ENCODE results near the gene LHFPL2. TPM values are rescaled to one million over a fixed set of nuclear protein-coding genes. Genes with fewer than 3 reads are reported as not detected.

The LHFPL2 gene
- total and polyA plus RNA-seq, 2 of the 4 experiments (the other 2 are of a cell fraction) = 6.5 to 11.3 TPM

- intact Hi-C loops (cut with micrococcal nuclease) = no loop called here
- Histone ChIP-seq H4K5ac (ENCODE audit: low read depth, low read length) (peak overlapping the region; percentile 21; the same call in 1 of the 2 replicates), H3K9me1 (ENCODE audit: insufficient read depth, low read length) (peaks cover 22% of the 10 kb centered on the region), H3K4me3 (ENCODE audit: insufficient read depth, low read depth, low read length) (no peak overlapping the region), H3K4me1 (ENCODE audit: control insufficient read depth, insufficient read depth, low read length) (peaks cover 38% of the 10 kb centered on the region), H2BK15ac (ENCODE audit: low read depth, low read length) (no peak overlapping the region), H3K79me1 (ENCODE audit: low read depth in 1 of 2, low read length in 2 of 2) (peaks cover 29 to 64% of the 10 kb centered on the region in 2 experiments), H3K4ac (ENCODE audit: low read depth, low read length) (no peak overlapping the region), H2BK5ac (ENCODE audit: low read depth, low read length, poor library complexity, severe bottlenecking) (no peak overlapping the region), H2AK9ac (replicated peaks; ENCODE audit: low read depth, low read length, poor library complexity) (no peak overlapping the region), H2AK5ac (ENCODE audit: low read depth, low read length) (no peak overlapping the region), H3K9me3 (ENCODE audit: control insufficient read depth, insufficient read depth, low read length) (no peaks in the 10 kb centered on the region), H3K27me3 (ENCODE audit: control insufficient read depth, insufficient read depth, low read length) (no peaks in the 10 kb centered on the region), H2AFZ (replicated peaks; ENCODE audit: low read length, poor library complexity) (no peak overlapping the region), H3K18ac (ENCODE audit: low read depth, low read length) (peak overlapping the region; percentile 14; the same call in 1 of the 2 replicates), H3K36me3 (ENCODE audit: control insufficient read depth, insufficient read depth, low read length) (peaks cover 4% of the 10 kb centered on the region; the same call in 1 of the 2 replicates), H3K9ac (ENCODE audit: low read depth, low read length) (no peak overlapping the region), H4K8ac (ENCODE audit: low read depth in 2 of 2, low read length in 2 of 2) (no peak overlapping the region; a peak in 1 of 4 replicates), H3K14ac (replicated peaks; ENCODE audit: low read depth, low read length) (no peak overlapping the region), H2BK20ac (ENCODE audit: low read depth, low read length) (no peak overlapping the region), H4K91ac (ENCODE audit: insufficient read depth, low read depth, low read length) (no peak overlapping the region), H3K56ac (ENCODE audit: extremely low read depth, insufficient read depth, low read length) (no peak overlapping the region), H2BK120ac (ENCODE audit: low read depth, low read length) (no peak overlapping the region), H3K27ac (ENCODE audit: insufficient read depth, low read length) (no peak overlapping the region), H3K23ac (ENCODE audit: low read depth, low read length) (no peak overlapping the region), H4K20me1 (ENCODE audit: insufficient read depth, low read length) (peaks cover 9% of the 10 kb centered on the region; the same call in 1 of the 2 replicates), H3K4me2 (ENCODE audit: low read depth, low read length) (no peak overlapping the region)
- no peak for ATAC-seq (ENCODE audit: low read depth)
- ChIA-PET CTCF (interaction anchor here (0.6 kb wide), 1 partner anchor 376 kb away, joined by 3 read pairs; no protein-coding TSS in a partner anchor), POLR2A (ENCODE audit: unreplicated experiment) (no interaction called here)
- DNase-seq = no peak
- in situ Hi-C loops (cut with MboI; ENCODE audit: low sequenced_read_pairs) = no loop called here
- BruUV-seq (replicated peaks) = no TSS peak
- dilution Hi-C loops (cut with HindIII; ENCODE audit: low sequenced_read_pairs, unreplicated experiment) = no loop called here
- TF ChIP-seq BHLHE40 (IDR thresholded peaks at IDR 0.05; ENCODE audit: low read depth, low read length) (no peak), MAFK (IDR thresholded peaks at IDR 0.05; ENCODE audit: low read depth, low read length) (no peak), CEBPB (IDR thresholded peaks at IDR 0.05; ENCODE audit: low read depth, low read length) (no peak), RAD21 (IDR thresholded peaks at IDR 0.05; ENCODE audit: low read length) (no peak), SMC3 (IDR thresholded peaks at IDR 0.05; ENCODE audit: low read depth, low read length) (no peak), NFE2L2 (IDR thresholded peaks at IDR 0.05; ENCODE audit: low read depth, low read length) (no peak), FOS (IDR thresholded peaks at IDR 0.05; ENCODE audit: low read depth, low read length) (no peak), MXI1 (IDR thresholded peaks at IDR 0.05; ENCODE audit: borderline replicate concordance, low read depth, low read length) (no peak), POLR2A (IDR thresholded peaks at IDR 0.05; ENCODE audit: low read depth, low read length) (no peak), CHD1 (IDR thresholded peaks at IDR 0.05; ENCODE audit: low read depth, low read length) (no peak), RFX5 (IDR thresholded peaks at IDR 0.05; ENCODE audit: low read depth, low read length) (no peak), USF2 (IDR thresholded peaks at IDR 0.05; ENCODE audit: low read depth, low read length) (no peak), RCOR1 (IDR thresholded peaks at IDR 0.05; ENCODE audit: insufficient replicate concordance, low read length) (no peak), ELK1 (IDR thresholded peaks at IDR 0.05; ENCODE audit: borderline replicate concordance, low read depth, low read length) (no peak)
- WGBS, 2 experiments (ENCODE audit: extremely low coverage in 2 of 2, insufficient read length in 1 of 2) = 79% methylated on average over 3 of the region's 15 CpGs; no CpG with 5 or more reads in 1 of the 2 experiments
Observed at GRCh38 chr5:78523314-78524193, 125.0 kb downstream of the LHFPL2 start.

Data from IMR-90 (cell line).